ENCODE data around the gene IWS1. TPM values are rescaled to one million over a fixed set of nuclear protein-coding genes. Genes with fewer than 3 reads are reported as not detected.
"Not testable (repeated sequence)": the region's sequence is repeated elsewhere in the genome, so short reads cannot be mapped to it uniquely, and the experiment has no call there.

IWS1 gene
- total RNA-seq, 3 donors from 2014 or later = 24.0 to 51.8 (median 43.2) TPM

DNA sequence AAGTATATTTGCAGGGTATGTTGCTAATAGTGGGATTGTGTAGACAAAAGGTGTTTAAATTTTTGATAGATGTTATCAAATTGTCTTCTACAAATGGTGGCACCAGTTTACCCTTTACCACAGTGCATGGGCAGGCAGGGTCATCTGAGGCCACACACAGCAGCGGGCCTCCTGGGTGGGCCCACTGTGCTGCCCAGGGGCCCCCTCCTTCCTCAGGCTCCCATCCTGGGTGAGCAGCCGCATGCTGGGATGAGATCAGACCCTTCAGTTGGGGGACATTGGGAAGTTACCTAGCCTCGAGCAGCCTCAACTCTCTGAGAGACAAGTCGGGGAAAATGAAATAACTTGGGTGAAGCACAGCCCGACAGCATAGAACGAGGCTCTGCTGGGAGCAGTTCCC lies 18.9 kb upstream of the IWS1 start:
- Histone ChIP-seq H3K4me1 (no peaks in the 10 kb centered on the region), H3K27me3 (no peaks in the 10 kb centered on the region), H3K36me3 (no peaks in the 10 kb centered on the region), H3K4me3 (no peak overlapping the region), H3K9me3 (no peaks in the 10 kb centered on the region), H3K27ac (no peak overlapping the region)
- TF ChIP-seq POLR2A (IDR thresholded peaks at IDR 0.05) (no peak), POLR2AphosphoS5 (IDR thresholded peaks at IDR 0.05) (no peak)
- TF ChIP-seq, protein P1, sequence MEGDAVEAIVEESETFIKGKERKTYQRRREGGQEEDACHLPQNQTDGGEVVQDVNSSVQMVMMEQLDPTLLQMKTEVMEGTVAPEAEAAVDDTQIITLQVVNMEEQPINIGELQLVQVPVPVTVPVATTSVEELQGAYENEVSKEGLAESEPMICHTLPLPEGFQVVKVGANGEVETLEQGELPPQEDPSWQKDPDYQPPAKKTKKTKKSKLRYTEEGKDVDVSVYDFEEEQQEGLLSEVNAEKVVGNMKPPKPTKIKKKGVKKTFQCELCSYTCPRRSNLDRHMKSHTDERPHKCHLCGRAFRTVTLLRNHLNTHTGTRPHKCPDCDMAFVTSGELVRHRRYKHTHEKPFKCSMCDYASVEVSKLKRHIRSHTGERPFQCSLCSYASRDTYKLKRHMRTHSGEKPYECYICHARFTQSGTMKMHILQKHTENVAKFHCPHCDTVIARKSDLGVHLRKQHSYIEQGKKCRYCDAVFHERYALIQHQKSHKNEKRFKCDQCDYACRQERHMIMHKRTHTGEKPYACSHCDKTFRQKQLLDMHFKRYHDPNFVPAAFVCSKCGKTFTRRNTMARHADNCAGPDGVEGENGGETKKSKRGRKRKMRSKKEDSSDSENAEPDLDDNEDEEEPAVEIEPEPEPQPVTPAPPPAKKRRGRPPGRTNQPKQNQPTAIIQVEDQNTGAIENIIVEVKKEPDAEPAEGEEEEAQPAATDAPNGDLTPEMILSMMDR (IDR thresholded peaks at IDR 0.05) = no peak
- no peak for DNase-seq (ENCODE audit: low spot score in 2 of 2)
- intact Hi-C loops (cut with DNase I; ENCODE audit: low total_unique reads) = loop anchor here (10.0 kb wide), 1 partner anchor 1250 kb away; no protein-coding TSS in a partner anchor

DNA sequence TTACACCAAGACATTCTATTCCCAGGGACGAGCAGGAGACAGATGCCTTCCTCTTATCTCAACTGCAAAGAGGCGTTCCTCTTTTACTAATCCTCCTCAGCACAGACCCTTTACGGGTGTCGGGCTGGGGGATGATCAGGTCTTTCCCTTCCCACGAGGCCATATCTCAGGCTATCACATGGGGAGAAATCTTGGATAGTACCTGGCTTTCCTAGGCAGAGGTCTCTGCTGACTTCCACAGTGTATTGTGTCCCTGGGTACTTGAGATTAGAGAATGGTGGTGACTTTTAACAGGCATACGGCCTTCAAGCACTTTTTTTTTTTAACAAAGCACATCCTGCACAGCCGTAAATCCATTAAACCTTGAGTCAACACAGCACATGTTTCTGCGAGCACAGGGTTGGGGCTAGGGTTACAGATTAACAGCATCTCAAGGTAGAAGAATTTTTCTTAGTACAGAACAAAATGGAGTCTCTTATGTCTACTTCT lies 16.8 kb upstream of the IWS1 start:
- not testable (repeated sequence) for H3K36me3 ChIP-seq; DNase-seq (ENCODE audit: low spot score in 2 of 2); H3K27me3 ChIP-seq; H3K4me3 ChIP-seq; H3K27ac ChIP-seq; H3K4me1 ChIP-seq; H3K9me3 ChIP-seq
- intact Hi-C loops (cut with DNase I; ENCODE audit: low total_unique reads) = loop anchor here (10.0 kb wide), 1 partner anchor 1248 kb away; no protein-coding TSS in a partner anchor

DNA sequence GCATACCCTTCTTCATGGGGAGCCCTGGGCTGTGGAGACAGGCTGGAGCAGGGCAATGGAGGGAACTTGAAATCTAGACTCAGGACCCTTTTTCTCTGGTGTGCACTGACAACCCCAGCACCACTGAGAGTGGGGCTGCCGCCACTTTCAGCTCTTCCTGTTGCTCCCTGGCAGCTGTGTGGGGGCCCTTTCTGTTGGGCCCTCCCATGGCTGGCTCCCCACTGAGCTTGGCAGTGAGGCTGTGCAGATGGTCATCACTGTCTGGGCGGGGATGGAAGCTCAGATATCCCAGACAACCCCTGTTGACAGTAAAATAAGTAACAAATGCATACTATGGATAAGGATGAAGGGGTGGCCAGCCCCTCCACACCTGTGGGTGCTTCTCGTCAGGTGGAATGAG lies 15.9 kb upstream of the IWS1 start:
- Histone ChIP-seq H3K27ac (no peak overlapping the region), H3K9me3 (no peaks in the 10 kb centered on the region), H3K27me3 (no peaks in the 10 kb centered on the region), H3K4me3 (no peak overlapping the region), H3K36me3 (no peaks in the 10 kb centered on the region), H3K4me1 (no peaks in the 10 kb centered on the region)
- intact Hi-C loops (cut with DNase I; ENCODE audit: low total_unique reads) = loop anchor here (10.0 kb wide), 1 partner anchor 1247 kb away; no protein-coding TSS in a partner anchor
- DNase-seq (ENCODE audit: low spot score in 2 of 2) = no peak
- no peak for TF ChIP-seq POLR2AphosphoS5 (IDR thresholded peaks at IDR 0.05)
- no peak for TF ChIP-seq POLR2A (IDR thresholded peaks at IDR 0.05)
- TF ChIP-seq, protein P1 (IDR thresholded peaks at IDR 0.05) = no peak

DNA sequence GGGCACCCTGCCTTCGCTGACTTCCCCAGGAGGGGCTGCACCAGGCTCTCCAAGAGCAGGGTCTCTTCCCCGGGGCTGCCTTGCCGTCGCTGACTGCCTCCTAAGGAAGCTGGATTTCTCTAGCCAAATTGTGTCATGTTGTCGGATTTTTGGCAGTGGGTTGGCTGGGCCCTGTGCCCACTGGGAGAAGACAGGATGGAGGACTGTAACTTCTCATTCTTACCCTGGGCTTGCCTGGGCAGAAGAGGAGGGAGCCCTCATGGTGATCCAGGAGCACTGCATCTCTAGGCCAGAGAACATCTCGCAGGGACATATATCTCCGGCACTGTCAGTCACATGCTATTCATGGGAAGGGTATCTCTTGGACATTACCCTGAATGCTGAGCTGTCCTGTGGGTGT lies 15.5 kb upstream of the IWS1 start:
- Histone ChIP-seq H3K27ac (no peak overlapping the region), H3K36me3 (no peaks in the 10 kb centered on the region), H3K27me3 (no peaks in the 10 kb centered on the region), H3K9me3 (no peaks in the 10 kb centered on the region), H3K4me3 (no peak overlapping the region), H3K4me1 (no peaks in the 10 kb centered on the region)
- TF ChIP-seq POLR2AphosphoS5 (IDR thresholded peaks at IDR 0.05) (no peak), POLR2A (IDR thresholded peaks at IDR 0.05) (peak; percentile 8)
- DNase-seq (ENCODE audit: low spot score in 2 of 2) = no peak
- intact Hi-C loops (cut with DNase I; ENCODE audit: low total_unique reads) = loop anchor here (10.0 kb wide), 1 partner anchor 1247 kb away; no protein-coding TSS in a partner anchor

DNA sequence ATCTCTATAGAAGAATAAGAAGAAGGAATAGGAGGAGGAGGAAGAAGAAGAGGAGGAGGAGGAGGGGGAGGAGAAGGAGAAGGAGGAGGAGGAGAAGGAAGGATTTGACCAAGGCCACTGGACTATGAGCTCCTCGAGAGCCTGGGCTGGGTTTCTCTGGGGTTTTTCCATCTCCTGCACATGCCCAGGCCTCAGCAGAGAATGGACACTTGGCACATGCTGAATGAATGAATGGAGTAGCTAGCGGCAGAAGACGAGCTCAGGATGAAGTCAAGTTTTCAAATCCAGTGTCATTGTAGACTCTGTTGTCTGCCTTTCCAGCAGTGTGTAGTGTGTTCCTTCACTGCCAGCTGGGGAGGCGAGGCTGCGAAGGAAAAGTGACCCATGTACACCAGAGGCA lies 11.4 kb upstream of the IWS1 start:
- H3K27me3 ChIP-seq = no peaks in the 10 kb centered on the region
- no peak overlapping the region for H3K27ac ChIP-seq
- H3K9me3 ChIP-seq = no peaks in the 10 kb centered on the region
- H3K36me3 ChIP-seq = no peaks in the 10 kb centered on the region
- no peaks in the 10 kb centered on the region for H3K4me1 ChIP-seq
- intact Hi-C loops (cut with DNase I; ENCODE audit: low total_unique reads) = no loop called here
- no peak overlapping the region for H3K4me3 ChIP-seq
- TF ChIP-seq, protein P1 (IDR thresholded peaks at IDR 0.05) = no peak
- no peak for TF ChIP-seq POLR2AphosphoS5 (IDR thresholded peaks at IDR 0.05)
- TF ChIP-seq POLR2A (IDR thresholded peaks at IDR 0.05) = no peak
- no peak for DNase-seq (ENCODE audit: low spot score in 2 of 2)

DNA sequence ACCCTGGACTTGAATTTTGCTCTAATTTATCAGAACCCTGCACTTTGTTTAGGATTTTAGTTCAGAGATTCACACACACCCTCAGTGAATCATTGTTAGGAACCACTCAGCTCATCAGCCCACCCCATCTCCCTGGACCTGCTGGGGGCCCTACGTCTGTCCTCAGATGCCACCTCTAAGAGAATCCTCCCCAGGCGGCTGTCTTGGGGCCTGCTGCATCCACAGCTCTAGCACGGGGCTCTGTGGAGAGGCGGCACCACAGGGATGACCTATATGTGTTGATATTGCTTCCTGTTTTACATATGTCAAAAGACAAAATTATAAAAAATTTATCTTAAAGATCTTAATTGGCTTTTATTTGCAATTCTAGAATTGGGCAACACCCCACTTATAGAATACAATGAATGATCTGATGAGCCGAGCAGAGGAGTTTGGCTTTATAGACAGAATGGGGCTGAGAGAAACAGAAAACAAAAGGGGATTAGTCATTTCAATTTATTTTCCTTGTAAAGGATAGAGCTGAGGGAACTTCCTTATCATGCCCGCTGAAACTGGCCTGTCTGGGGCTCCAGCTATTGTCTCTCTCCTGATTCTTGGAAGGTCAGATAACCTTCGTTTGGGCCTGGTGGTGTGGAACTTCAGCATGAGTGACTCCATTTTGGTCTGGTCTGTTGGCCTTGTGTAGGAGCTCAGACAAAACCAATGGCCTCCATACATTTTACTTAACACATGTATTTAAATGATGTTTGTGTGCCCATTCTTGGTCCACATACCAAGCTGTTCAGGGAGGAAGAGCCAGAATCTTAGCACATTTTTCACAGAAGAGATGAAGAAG lies 10.6 kb upstream of the IWS1 start:
- Histone ChIP-seq H3K4me3 (no peak overlapping the region), H3K4me1 (no peaks in the 10 kb centered on the region), H3K36me3 (no peaks in the 10 kb centered on the region), H3K9me3 (no peaks in the 10 kb centered on the region), H3K27me3 (no peaks in the 10 kb centered on the region), H3K27ac (no peak overlapping the region)
- DNase-seq (ENCODE audit: low spot score in 2 of 2) = no peak
- intact Hi-C loops (cut with DNase I; ENCODE audit: low total_unique reads) = no loop called here
- TF ChIP-seq, protein P1 (IDR thresholded peaks at IDR 0.05) = no peak
- TF ChIP-seq POLR2AphosphoS5 (IDR thresholded peaks at IDR 0.05) (no peak), POLR2A (IDR thresholded peaks at IDR 0.05) (no peak)

Data from breast epithelium (tissue), 4 donors.